Neural crest cell (in vitro differentiated cells): ENCODE results near the gene ARHGAP26. TPM values are rescaled to one million over a fixed set of nuclear protein-coding genes. Genes with fewer than 3 reads are reported as not detected.

Experiments used
- DNase-seq: peaks from one replicate; pipeline ENCODE4 v3.0.0; 2021; ENCODE audit warnings: low read depth, mixed read lengths, low spot score
- H3K27ac Mint-ChIP-seq: one replicate; pipeline ENCODE4 v1.8.0; 2021; ENCODE audit warnings: mild to moderate bottlenecking, mixed read lengths; ENCODE audit not compliant: unreplicated experiment
- H3K27me3 Mint-ChIP-seq: 2 replicates; pipeline ENCODE4 v1.8.0; 2021; ENCODE audit warnings: low read depth, mild to moderate bottlenecking, mixed read lengths
- H3K36me3 Mint-ChIP-seq: 2 replicates; pipeline ENCODE4 v1.8.0; 2021; ENCODE audit warnings: low read depth, mild to moderate bottlenecking, mixed read lengths
- H3K4me1 Mint-ChIP-seq: 2 replicates; pipeline ENCODE4 v1.8.0; 2021; ENCODE audit warnings: mixed read lengths
- H3K4me3 Mint-ChIP-seq: one replicate; pipeline ENCODE4 v1.8.0; 2021; ENCODE audit warnings: mild to moderate bottlenecking, mixed read lengths
- H3K9me3 Mint-ChIP-seq: 2 replicates; pipeline ENCODE4 v1.8.0; 2021; ENCODE audit warnings: mixed read lengths
- CTCF ChIP-seq: fragments of 200-600 bp; sonication (generic); conservative IDR thresholded peaks from 2 replicates; pipeline ENCODE4 v1.5.0; 2021; ENCODE audit warnings: antibody characterized with exemption, mild to moderate bottlenecking
- total RNA-seq: library from RNA; stranded (reverse); gene quantifications from 2 replicates; pipeline ENCODE4 v1.2.1, GENCODE V29; 2021

Gene ARHGAP26
- total RNA-seq, 1 donor from 2014 or later, result 5.5 TPM

DNA sequence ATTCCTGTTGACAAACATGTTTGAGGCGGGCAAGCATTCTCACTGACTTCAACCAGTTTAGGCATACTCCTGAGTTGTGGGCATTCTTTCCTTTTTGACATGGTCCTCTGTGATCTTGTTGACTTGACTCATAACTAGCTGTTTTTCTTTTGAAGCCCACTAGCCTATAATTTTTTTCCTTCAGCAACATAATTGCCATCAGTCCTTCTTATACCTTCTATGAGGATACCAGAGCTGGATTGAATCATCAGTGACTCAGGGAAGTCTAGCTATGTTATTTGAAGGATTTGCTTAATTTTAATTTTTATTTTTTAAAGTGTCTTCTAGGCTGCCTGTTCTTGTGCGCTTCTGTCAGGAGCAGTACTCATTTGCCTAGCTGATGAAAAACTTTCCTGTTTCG is 373.8 kb downstream of the ARHGAP26 start:
- H3K4me1 Mint-ChIP-seq, result no peaks in the 10 kb centered on the region
- DNase-seq, result no peak
- H3K27ac Mint-ChIP-seq, result no peak overlapping the region
- H3K9me3 Mint-ChIP-seq, result no peaks in the 10 kb centered on the region
- no peak for TF ChIP-seq CTCF
- H3K4me3 Mint-ChIP-seq, result no peak overlapping the region
- no peaks in the 10 kb centered on the region for H3K27me3 Mint-ChIP-seq
- H3K36me3 Mint-ChIP-seq, result no peaks in the 10 kb centered on the region

DNA sequence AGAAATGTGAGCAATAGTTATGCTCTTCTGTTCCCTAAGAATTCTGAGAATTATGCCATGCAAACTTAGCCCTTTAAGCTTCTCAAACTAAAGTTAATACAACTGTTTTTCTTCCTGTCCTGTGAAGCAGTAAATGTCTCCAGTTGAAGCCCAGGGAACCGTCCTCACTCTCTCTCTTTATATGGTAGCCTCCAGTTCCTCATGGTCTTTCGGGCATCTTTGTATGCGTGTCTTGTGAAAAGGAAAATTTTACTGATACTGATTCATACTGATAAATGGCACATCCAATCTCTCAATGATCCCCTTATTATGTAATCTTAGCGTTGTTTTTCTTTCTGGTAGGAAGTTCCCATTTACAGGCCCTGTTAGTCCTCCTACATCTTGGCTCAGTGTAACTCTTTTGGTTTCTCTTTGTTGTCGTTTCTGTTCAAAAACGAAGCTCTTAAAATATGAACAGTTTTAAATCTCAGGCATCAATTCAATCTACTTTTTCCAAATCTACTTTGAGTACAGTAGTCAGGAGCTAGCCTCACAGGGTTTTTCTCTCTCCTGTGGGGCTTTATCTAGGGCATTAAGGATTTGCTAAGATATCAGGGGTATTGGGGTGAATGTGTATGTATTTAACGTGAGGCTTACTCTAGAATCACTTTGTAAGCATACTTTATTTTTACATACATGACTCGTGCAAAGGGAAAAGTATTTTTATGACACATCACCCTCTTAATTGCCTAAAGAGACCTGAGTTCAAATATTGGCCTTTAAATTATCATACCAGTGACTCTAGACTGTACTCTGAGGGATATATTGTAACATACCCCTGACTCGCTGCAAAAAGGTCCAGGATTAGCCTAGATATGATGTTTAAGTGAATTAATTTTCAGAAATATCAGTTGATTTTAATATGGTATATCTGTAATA is 375.3 kb downstream of the ARHGAP26 start:
- DNase-seq, result no peak
- Mint-ChIP-seq H3K27ac (no peak overlapping the region), H3K4me1 (no peaks in the 10 kb centered on the region), H3K9me3 (no peaks in the 10 kb centered on the region), H3K4me3 (no peak overlapping the region), H3K27me3 (no peaks in the 10 kb centered on the region), H3K36me3 (no peaks in the 10 kb centered on the region)
- no peak for TF ChIP-seq CTCF

DNA sequence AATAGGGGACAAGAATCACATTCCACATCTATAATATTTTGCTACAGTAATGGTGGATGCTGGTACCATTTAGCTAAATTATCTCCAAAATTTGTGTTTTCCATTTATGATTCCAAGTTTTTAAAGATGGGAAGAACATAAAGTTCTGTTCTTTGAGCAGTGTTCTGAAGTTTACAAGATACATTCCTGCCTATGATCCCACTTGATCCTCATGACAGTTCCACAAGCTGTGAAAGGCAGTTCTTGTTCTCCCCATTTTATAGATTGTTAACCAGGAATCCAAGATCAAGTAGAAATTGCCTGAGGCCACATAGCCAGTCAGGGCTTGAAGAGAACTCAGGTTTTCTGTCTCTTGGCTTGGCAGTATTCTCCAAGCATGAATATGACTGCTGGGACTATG is 376.0 kb downstream of the ARHGAP26 start:
- Mint-ChIP-seq H3K27me3 (no peaks in the 10 kb centered on the region), H3K4me1 (no peaks in the 10 kb centered on the region), H3K4me3 (no peak overlapping the region), H3K9me3 (peaks cover 4% of the 10 kb centered on the region), H3K27ac (no peak overlapping the region), H3K36me3 (no peaks in the 10 kb centered on the region)
- no peak for TF ChIP-seq CTCF
- DNase-seq, result no peak

- Mint-ChIP-seq H3K27ac (no peak overlapping the region), H3K4me3 (no peak overlapping the region), H3K4me1 (no peaks in the 10 kb centered on the region), H3K9me3 (peaks cover 7% of the 10 kb centered on the region), H3K36me3 (peaks cover 3% of the 10 kb centered on the region), H3K27me3 (no peaks in the 10 kb centered on the region)
- DNase-seq, result no peak
- TF ChIP-seq CTCF, result no peak
Observed at GRCh38 chr5:143147383-143147782, 377.2 kb downstream of the ARHGAP26 start.

- Mint-ChIP-seq H3K4me1 (no peaks in the 10 kb centered on the region), H3K36me3 (peaks cover 3% of the 10 kb centered on the region), H3K9me3 (peaks cover 7% of the 10 kb centered on the region), H3K4me3 (no peak overlapping the region), H3K27ac (no peak overlapping the region), H3K27me3 (no peaks in the 10 kb centered on the region)
- DNase-seq, result no peak
- no peak for TF ChIP-seq CTCF
Observed at GRCh38 chr5:143147902-143148301, 377.7 kb downstream of the ARHGAP26 start.
